Muscle of leg (tissue), 11 donors: Measurements from ENCODE around the gene SESN3. TPM values are rescaled to one million over a fixed set of nuclear protein-coding genes. Genes with fewer than 3 reads are reported as not detected.

Source experiments
- DNase-seq: peaks from one replicate; pipeline ENCODE4 v3.0.0; 2013
- H3K27ac ChIP-seq: one replicate; pipeline ENCODE4 v1.5.1; 2013; ENCODE audit warnings: mild to moderate bottlenecking, low read length, control low read depth
- H3K27me3 ChIP-seq: one replicate; pipeline ENCODE4 v1.6.1; 2013; ENCODE audit warnings: low read length; ENCODE audit not compliant: control insufficient read depth, insufficient read depth
- H3K36me3 ChIP-seq: one replicate; pipeline ENCODE4 v1.6.1; 2013; ENCODE audit warnings: low read length; ENCODE audit not compliant: control insufficient read depth, insufficient read depth
- H3K4me1 ChIP-seq: one replicate; pipeline ENCODE4 v1.6.1; 2013; ENCODE audit warnings: low read length; ENCODE audit not compliant: control insufficient read depth, insufficient read depth
- H3K4me3 ChIP-seq: one replicate; pipeline ENCODE4 v1.5.1; 2013; ENCODE audit warnings: low read length, control low read depth
- H3K9me3 ChIP-seq: replicated peaks from 2 replicates; pipeline ENCODE4 v1.6.1; 2013; ENCODE audit warnings: low read depth, low read length; ENCODE audit not compliant: control insufficient read depth
- WGBS: methylation state at CpG from one replicate; pipeline ENCODE4 v1.1.5; 2013; ENCODE audit warnings: missing lambda C conversion rate; ENCODE audit not compliant: insufficient coverage; 5-methylcytosine and 5-hydroxymethylcytosine counted together
- polyA plus RNA-seq, 8 donors: library from polyadenylated mRNA; unstranded; fragments of 120-200 nt; gene quantifications; one replicate each; pipeline versions ENCODE4 v1.2.1 to v1.2.3, GENCODE V29; 2013; ENCODE audit warnings: inconsistent platforms in 1 of 8, low replicate concordance in 1 of 8; ENCODE audit not compliant: insufficient read length in 8 of 8, insufficient read depth in 1 of 8
- total RNA-seq: library from RNA; stranded (reverse); fragments of 120-200 nt; gene quantifications from one replicate; pipeline ENCODE4 v1.2.4, GENCODE V29; 2013

SESN3 gene
- total and polyA plus RNA-seq, 9 donors: 60.8 to 115 (median 97.2) TPM

DNA sequence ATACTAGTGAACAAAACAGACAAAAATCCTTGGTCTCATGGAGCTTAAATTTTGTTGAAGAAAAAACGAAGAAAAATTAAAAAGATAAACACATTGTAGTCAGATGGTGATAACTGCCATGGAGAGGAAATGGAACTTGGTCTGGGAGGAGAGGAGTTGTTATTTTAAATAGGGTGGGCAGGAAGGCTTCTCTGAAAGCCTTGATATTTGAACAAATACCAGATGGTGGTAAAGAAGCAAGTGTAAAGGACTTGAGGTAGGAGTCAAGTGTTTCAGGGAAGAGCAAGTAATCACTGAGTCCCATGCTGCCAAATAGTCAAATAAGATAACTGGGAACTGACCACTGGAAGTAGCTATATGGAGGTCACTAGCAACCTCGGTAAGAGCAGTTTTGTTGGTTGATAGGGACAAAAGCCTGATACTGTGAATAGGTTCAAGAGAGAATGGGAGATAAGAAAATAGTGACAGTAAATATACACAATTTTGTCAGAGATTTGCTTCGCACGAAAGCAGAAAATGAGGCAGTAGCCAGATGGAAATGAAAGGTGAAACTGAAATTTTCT, 55.1 kb downstream of the SESN3 start:
- Histone ChIP-seq H3K9me3 (no peaks in the 10 kb centered on the region), H3K27me3 (no peaks in the 10 kb centered on the region), H3K4me1 (no peaks in the 10 kb centered on the region), H3K27ac (no peak overlapping the region), H3K36me3 (peaks cover 23% of the 10 kb centered on the region), H3K4me3 (no peak overlapping the region)
- DNase-seq: no peak
- WGBS: 82% methylated on average over 4 of the region's 4 CpGs

DNA sequence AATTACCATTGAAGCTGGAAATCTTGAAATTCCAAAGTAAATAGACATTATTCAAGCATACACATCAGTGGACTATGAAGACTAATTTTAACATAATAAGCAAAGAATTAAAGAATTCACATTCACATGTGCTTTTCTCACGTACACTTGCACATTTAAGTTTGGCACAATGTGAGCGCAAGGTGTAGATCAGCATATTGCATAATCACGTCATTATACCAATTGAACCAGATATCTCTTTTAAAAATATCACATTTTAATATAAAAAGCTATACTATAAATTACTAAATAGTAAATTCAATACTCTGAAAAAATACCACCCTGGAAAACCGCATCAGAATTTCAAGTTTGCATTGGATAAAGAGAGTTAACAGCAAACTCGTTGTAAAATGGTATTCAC, 60.7 kb downstream of the SESN3 start:
- no peak overlapping the region for H3K4me3 ChIP-seq
- DNase-seq: no peak
- H3K27me3 ChIP-seq: no peaks in the 10 kb centered on the region
- no peak overlapping the region for H3K27ac ChIP-seq
- no peaks in the 10 kb centered on the region for H3K9me3 ChIP-seq
- H3K4me1 ChIP-seq: no peaks in the 10 kb centered on the region
- peaks cover 20% of the 10 kb centered on the region for H3K36me3 ChIP-seq
- WGBS: 100% methylated on average over 1 of the region's 5 CpGs

DNA sequence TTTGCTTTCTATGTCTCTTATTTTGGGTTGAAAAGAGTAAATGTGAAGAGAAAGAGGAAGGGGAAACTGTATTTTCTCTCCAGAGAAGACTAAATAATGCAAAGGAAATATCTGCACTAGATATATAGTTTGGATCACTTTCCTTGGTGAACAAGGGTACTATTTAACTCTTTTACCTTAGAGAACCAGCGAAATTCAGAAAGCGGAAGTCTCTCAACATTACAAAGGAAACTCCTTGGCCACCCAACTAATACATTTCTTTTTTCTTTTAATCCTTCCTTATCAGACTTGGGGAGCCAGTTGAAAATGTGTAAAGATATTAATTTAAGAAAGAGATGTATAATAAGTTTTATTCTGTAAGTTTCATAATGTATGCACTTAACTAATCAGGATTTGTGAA, 64.2 kb downstream of the SESN3 start:
- H3K4me1 ChIP-seq: no peaks in the 10 kb centered on the region
- H3K4me3 ChIP-seq: no peak overlapping the region
- H3K27ac ChIP-seq: no peak overlapping the region
- no CpG with 5 or more reads among the region's 2 CpGs for WGBS
- DNase-seq: no peak
- peaks cover 9% of the 10 kb centered on the region for H3K36me3 ChIP-seq
- no peaks in the 10 kb centered on the region for H3K9me3 ChIP-seq
- no peaks in the 10 kb centered on the region for H3K27me3 ChIP-seq

DNA sequence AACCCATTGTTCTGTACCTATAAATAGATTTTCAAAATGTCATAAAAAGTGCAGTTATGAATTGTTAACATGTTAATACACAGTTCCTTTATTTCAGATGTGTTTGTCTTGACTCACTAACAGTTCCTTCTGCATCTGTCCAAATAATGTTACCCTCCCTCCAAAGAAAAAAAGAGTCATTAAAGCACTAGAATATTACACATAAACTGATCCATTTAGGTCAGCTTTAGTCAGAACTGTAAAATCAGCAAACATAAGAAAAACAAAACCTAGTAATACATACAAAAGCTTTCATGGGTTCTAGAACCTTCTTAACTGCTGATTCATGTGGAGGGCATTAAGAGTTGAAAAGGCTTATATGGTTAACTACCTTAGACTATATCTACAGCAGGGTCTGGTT, 65.4 kb downstream of the SESN3 start:
- Histone ChIP-seq H3K27me3 (no peaks in the 10 kb centered on the region), H3K27ac (no peak overlapping the region), H3K36me3 (peaks cover 7% of the 10 kb centered on the region), H3K4me1 (no peaks in the 10 kb centered on the region), H3K4me3 (no peak overlapping the region), H3K9me3 (no peaks in the 10 kb centered on the region)
- DNase-seq: no peak

DNA sequence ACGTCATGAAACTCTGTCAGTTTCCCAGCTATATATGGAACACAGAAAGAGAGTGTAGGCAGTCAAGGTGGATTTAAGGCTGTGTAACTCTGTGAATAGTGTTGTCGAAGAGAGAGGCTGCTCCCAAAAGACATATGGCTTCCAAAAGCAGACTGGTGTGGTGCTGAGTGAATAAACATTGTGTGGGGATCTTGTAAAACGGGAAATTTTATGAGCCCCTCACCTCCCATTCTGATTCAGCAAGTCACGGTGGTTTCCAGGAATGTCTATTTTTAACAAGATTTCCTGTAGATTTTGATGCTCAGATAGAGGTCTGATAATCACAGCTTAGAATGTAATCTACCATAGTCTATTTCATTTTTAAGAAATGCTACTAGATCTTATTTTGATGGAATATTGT, 67.9 kb downstream of the SESN3 start:
- no peaks in the 10 kb centered on the region for H3K4me1 ChIP-seq
- no peak for DNase-seq
- no peaks in the 10 kb centered on the region for H3K36me3 ChIP-seq
- H3K27me3 ChIP-seq: no peaks in the 10 kb centered on the region
- no peaks in the 10 kb centered on the region for H3K9me3 ChIP-seq
- H3K27ac ChIP-seq: no peak overlapping the region
- no peak overlapping the region for H3K4me3 ChIP-seq
- WGBS: 0% methylated on average over 1 of the region's 4 CpGs

DNA sequence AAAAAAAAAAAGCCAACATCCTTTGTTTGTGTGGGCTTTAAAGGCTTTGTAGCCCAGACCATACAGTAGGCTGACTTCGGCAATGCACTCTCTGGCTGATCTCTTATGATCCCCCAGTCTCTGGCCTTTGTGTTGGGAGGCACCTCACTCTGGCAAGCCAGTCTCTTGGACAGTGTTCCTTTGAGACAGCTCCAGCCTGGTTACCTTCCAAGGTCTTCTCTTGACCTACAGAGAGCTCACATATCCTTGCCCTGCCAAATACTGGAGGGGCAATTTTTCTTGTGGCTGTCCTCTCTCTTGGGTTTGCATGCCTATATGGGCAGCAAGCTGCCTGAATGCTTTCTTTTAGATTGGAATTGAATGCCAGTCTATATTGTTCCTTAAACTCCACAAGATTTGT, 69.8 kb downstream of the SESN3 start:
- peaks cover 11% of the 10 kb centered on the region for H3K4me1 ChIP-seq
- DNase-seq: no peak
- 78% methylated on average over 1 of the region's 1 CpG for WGBS

DNA sequence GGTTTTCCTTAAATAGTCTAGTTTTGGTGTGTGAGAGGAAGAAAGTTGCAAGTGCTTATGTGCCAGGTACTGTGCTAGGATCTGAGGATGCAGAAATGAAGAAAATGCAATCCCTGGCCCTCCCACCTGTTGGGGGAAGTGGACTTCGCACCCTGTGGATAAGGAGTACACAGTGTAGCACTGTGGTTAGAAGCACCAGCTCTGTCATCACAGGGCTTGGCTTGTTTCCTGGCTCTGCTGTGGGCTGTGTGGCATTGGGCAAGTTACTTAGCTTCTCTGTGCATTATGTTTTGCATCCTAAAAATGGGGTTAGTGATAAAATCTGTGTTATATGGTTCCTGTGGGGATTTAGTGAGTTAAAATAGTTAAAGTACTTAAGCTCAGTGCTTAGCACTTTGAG, 73.2 kb downstream of the SESN3 start:
- Histone ChIP-seq H3K4me3 (no peak overlapping the region), H3K27ac (peak overlapping the region; percentile 13), H3K4me1 (peaks cover 12% of the 10 kb centered on the region), H3K36me3 (no peaks in the 10 kb centered on the region), H3K27me3 (no peaks in the 10 kb centered on the region), H3K9me3 (no peaks in the 10 kb centered on the region)
- no peak for DNase-seq
- WGBS: 100% methylated on average over 1 of the region's 1 CpG

More for the DNA sequence above, 69.8 kb downstream of the SESN3 start:
- H3K4me3 ChIP-seq: no peak overlapping the region
- H3K27me3 ChIP-seq: no peaks in the 10 kb centered on the region
- H3K27ac ChIP-seq: no peak overlapping the region
- no peaks in the 10 kb centered on the region for H3K9me3 ChIP-seq
- no peaks in the 10 kb centered on the region for H3K36me3 ChIP-seq

DNA sequence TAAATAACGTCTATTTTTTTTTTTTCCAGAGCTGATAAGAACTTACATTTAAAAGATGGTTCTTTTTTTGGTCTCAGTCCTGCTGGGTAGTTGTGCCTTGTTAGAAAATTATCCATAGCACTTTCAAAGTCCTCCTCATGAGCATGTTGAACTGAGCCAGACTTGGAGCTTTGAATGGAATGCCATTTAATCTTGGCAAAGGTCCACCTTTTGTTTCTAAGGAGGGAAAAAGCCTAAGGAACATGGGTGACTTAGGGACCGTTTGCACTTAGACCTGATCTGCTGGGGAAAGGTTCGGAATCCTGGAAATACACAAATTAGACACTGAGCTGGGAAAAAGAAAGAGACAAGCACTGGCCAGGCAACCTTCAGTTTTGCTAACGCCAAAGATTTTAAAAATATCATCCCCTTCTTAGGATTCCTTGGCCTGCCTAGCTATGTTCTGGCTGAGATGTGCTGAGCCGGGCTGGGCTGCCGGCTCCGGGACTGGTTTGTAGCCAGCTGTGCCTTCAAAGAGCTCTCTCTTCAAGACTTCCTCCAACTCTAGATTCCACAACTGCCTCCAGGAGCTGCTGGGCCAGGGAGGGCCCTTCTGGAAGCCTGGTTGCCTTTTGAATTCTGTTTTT, 74.0 kb downstream of the SESN3 start:
- H3K36me3 ChIP-seq: no peaks in the 10 kb centered on the region
- peak; percentile 91 for DNase-seq
- 19% methylated on average over 5 of the region's 7 CpGs for WGBS
- peaks cover 13% of the 10 kb centered on the region for H3K4me1 ChIP-seq
- H3K9me3 ChIP-seq: no peaks in the 10 kb centered on the region
- H3K27ac ChIP-seq: peak overlapping the region; percentile 29
- H3K27me3 ChIP-seq: no peaks in the 10 kb centered on the region
- H3K4me3 ChIP-seq: no peak overlapping the region

DNA sequence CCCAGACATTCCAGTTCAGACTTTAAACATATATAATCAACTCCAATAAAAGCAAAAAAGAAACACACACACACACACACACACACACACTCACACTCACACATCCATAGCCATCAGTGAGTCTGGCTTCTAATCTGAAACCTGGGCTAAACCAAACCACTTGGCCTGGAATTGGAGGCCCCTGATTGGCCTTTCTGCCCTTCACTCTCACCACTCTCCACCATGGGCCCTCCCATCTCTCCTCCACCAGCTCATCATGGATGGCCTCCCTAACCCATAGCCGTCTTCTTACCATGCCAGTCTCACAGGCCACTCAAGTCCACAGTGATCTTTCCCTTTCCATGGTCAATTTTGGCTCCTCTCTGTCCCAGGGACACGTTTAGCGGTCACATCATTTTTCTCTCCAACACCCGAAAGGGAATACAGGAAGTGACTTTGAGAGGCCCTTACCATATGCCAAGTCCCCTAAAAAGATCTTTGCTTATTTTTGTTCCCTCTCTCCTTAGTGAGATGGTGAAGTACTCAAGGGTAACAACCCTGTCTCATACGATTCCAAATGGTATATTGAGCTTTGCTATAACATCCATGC, 74.8 kb downstream of the SESN3 start:
- H3K4me1 ChIP-seq: peaks cover 19% of the 10 kb centered on the region
- 69% methylated on average over 2 of the region's 5 CpGs for WGBS
- H3K4me3 ChIP-seq: no peak overlapping the region
- H3K9me3 ChIP-seq: no peaks in the 10 kb centered on the region
- H3K27ac ChIP-seq: peak overlapping the region; percentile 29
- no peaks in the 10 kb centered on the region for H3K36me3 ChIP-seq
- H3K27me3 ChIP-seq: no peaks in the 10 kb centered on the region
- no peak for DNase-seq

DNA sequence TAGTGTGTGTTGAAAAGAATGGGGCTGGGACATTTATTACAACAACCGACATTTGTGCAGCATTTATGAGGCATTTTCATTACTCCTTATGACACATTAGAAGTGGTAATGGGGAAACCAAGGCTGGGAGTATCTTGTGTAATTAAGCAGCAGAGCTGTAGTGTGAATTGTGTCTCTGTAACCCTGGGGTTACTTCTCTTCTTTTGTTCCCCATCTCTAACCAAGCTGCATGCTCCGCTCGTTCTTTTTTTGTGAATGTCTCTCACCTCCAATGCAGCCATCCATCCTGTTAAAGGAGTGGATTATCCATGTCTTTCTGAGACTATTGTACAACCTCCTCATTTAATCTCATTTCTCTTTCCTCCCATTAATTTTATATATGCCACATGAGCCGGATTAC, 75.6 kb downstream of the SESN3 start:
- no CpG with 5 or more reads among the region's 4 CpGs for WGBS
- H3K27me3 ChIP-seq: peaks cover 2% of the 10 kb centered on the region
- H3K27ac ChIP-seq: no peak overlapping the region
- H3K4me3 ChIP-seq: no peak overlapping the region
- H3K9me3 ChIP-seq: no peaks in the 10 kb centered on the region
- no peaks in the 10 kb centered on the region for H3K36me3 ChIP-seq
- peaks cover 28% of the 10 kb centered on the region for H3K4me1 ChIP-seq
- no peak for DNase-seq
